ENCODE measurements around the gene APOC1. TPM values are rescaled to one million over a fixed set of nuclear protein-coding genes. Genes with fewer than 3 reads are reported as not detected.
"Not testable (repeated sequence)": the region's sequence is repeated elsewhere in the genome, so short reads cannot be mapped to it uniquely, and the experiment has no call there.

The APOC1 gene
- total RNA-seq, 1 donor from 2014 or later: 6,817 TPM

DNA sequence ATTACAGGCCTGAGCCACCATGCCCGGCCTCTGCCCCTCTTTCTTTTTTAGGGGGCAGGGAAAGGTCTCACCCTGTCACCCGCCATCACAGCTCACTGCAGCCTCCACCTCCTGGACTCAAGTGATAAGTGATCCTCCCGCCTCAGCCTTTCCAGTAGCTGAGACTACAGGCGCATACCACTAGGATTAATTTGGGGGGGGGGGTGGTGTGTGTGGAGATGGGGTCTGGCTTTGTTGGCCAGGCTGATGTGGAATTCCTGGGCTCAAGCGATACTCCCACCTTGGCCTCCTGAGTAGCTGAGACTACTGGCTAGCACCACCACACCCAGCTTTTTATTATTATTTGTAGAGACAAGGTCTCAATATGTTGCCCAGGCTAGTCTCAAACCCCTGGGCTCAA is 4.6 kb upstream of the APOC1 start:
- ATAC-seq (no peak), DNase-seq (ENCODE audit: low spot score) (no peak)

DNA sequence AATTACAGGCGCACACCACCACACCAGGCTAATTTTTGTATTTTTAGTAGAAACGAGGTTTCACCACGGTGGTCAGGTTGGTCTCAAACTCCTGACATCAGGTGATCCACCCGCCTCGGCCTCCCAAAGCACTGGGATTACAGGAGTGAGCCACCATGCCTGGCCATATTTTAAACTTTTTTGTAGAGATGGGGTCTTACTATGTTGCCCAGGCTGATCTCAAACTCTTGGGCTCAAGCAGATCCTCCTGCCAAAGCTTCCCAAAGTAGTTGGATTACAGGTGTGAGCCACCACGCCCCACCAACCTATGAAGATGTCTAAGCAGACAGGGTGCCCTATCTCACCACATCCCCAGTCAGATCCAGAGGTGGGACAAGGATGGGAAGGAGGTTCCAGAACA is 2.5 kb upstream of the APOC1 start:
- not testable (repeated sequence) for DNase-seq (ENCODE audit: low spot score); ATAC-seq

DNA sequence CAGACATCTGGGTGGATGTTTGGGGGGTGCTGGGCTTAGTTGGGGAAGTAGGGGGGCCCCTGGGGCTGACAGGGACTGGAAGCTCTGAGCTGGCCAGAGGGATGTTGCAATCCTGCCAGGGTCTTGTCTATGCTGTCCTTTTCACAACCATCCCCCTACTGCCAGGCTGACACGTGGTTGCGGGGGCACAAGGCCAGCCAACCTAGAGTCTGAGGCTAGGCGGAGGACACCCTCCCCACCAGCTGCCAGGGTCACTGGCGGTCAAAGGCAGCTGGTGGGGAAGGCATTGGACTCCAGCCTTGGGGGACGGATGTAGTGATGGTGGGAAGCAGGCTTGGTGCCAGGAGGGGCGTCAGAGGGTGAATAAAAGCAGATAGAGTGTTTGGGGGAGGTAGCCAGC is 1.6 kb upstream of the APOC1 start:
- DNase-seq (ENCODE audit: low spot score): peak; percentile 98
- peak; percentile 54 for ATAC-seq

DNA sequence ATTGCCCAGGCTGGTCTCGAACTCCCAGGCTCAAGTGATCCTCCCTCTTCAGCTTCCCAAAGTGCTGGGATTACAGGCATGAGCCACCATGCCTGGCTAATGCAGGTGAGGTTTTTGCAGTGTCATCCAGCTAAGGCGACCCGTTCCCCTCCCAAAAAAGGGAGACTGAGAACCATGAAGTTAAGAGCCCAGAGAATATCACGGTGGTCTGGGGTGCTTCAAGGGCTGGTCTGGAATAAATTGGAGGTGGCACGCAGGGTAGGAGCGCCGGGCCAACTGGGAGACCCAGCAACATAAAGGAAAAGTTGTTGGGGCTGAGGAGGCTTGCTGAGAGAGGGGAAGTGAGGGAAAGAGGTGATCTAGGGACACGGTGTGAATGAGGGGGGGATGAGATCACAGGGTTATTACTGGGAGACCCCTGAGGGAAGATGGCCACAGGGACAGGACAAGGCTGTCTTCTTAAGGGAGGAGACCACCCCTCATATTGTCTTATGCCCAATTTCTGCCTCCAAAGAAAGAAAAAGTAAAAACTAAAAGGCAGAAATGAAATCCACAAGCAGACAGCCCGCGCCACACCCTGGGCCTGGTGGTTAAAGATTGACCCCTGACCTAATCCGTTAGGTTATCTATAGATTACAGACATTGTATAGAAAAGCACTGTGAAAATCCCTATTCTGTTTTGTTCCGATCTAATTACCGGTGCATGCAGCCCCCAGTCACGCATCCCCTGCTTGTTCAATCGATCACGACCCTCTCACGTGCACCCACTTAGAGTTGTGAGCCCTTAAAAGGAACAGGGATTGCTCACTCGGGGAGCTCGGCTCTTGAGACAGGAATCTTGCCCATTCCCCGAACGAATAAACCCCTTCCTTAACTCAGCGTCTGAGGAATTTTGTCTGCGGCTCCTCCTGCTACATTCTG is 636 bp upstream of the APOC1 start:
- ATAC-seq; DNase-seq (ENCODE audit: low spot score): not testable (repeated sequence)

DNA sequence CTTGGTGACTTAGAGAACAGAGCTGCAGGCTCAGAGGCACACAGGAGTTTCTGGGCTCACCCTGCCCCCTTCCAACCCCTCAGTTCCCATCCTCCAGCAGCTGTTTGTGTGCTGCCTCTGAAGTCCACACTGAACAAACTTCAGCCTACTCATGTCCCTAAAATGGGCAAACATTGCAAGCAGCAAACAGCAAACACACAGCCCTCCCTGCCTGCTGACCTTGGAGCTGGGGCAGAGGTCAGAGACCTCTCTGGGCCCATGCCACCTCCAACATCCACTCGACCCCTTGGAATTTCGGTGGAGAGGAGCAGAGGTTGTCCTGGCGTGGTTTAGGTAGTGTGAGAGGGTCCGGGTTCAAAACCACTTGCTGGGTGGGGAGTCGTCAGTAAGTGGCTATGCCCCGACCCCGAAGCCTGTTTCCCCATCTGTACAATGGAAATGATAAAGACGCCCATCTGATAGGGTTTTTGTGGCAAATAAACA is 9.9 kb downstream of the APOC1 start:
- DNase-seq (ENCODE audit: low spot score) (peak; percentile 93), ATAC-seq (peak; percentile 66)

DNA sequence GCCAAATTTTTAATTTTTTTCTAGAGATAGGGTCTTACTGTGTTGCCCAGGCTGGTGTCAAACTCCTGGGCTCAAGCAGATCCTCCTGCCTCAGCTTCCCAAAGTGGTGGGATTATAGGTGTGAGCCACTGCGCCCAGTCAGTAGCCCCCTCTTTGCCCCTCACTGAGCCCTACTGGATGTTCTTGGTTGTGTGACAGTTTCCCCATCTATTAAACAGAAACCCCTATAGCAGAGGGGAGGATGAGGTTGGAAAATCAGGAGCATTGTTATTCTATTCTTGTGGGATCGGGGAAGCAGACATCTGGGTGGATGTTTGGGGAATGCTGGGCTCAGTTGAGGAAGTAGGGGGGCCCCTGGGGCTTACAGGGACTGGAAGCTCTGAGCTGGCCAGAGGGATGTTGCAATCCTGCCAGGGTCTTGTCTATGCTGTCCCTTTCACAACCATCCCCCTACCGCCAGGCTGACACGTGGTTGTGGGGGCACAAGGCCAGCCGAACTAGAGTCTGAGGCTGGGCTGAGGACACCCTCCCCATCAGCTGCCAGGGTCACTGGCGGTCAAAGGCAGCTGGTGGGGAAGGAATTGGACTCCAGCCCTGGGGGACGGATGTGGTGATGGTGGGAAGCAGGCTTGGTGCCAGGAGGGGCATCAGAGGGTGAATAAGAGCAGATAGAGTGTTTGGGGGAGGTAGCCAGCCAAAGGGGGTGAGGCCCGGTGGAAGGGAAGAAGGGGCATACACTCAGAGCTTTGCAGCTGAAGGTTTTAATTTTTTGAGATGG is 10.9 kb downstream of the APOC1 start:
- ATAC-seq (peak; percentile 50), DNase-seq (ENCODE audit: low spot score) (peak; percentile 98)

DNA sequence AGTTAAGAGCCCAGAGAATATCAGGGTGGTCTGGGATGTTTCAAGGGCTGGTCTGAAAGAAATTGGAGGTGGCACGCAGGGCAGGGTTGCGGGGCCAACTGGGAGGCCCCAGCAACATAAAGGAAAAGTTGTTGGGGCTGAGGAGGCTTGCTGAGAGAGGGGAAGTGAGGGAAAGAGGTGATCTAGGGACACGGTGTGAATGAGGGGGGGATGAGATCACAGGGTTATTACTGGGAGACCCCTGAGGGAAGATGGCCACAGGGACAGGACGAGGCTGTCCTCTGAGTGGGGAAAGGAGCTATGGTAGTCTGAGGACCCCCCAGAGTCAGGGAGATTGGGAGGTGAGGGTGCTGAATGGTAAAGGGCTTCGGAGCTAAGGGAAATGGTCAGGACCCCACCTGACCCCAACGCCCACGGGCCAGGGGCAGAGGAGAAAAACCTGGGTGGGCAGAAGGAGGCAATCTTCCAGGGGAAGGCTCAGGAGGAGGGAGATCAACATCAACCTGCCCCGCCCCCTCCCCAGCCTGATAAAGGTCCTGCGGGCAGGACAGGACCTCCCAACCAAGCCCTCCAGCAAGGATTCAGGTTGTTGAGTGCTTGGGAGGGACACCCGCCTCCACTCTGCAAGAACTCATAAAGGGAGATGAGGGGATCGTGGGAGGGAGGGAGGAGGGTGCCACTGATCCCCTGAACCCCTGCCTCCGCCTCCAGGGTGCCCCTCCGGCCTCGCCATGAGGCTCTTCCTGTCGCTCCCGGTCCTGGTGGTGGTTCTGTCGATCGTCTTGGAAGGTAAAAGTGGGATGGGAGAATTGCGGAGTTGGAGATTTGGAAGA is 12.1 kb downstream of the APOC1 start:
- ATAC-seq: peak; percentile 41

DNA sequence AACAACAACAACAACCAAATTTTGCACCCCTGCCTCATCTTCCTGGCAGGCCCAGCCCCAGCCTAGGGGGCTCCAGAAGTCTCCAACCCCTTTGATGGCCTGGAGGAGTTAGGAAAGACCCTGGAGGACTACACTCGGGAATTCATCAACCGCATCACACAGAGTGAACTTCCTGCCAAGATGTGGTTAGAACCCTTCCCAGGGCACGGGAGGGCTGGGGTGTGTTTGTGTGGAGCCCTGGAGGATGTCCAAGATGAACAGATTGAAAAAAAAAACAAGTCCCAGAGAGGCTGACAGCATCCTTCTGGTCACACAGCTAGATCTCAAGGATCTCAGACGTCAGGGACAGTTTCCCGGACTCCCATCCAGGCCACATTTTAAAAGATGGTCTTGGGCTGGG is 13.3 kb downstream of the APOC1 start:
- ATAC-seq (no peak), DNase-seq (ENCODE audit: low spot score) (no peak)

More for the DNA sequence above, 12.1 kb downstream of the APOC1 start:
- not testable (repeated sequence) for DNase-seq (ENCODE audit: low spot score)

DNA sequence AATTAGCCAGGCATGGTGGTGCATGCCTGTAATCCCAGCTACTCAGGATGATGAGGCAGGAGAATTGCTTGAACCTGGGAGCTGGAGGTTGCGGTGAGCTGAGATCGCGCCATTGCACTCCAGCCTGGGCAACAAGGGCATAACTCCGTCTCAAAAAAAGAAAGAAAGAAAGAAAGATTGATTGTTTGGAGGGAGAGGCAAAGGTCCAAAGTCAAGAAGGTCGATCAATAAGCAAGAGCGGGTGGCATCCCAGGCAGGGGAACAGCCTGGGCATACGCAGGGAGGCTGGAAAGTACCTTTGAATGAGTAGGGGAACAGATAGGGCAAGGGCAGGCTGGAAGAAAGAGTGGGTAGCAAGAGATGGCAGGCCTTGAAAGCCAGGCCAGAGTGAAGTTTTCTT is 15.7 kb downstream of the APOC1 start:
- ATAC-seq (peak; percentile 38), DNase-seq (ENCODE audit: low spot score) (peak; percentile 69)

DNA sequence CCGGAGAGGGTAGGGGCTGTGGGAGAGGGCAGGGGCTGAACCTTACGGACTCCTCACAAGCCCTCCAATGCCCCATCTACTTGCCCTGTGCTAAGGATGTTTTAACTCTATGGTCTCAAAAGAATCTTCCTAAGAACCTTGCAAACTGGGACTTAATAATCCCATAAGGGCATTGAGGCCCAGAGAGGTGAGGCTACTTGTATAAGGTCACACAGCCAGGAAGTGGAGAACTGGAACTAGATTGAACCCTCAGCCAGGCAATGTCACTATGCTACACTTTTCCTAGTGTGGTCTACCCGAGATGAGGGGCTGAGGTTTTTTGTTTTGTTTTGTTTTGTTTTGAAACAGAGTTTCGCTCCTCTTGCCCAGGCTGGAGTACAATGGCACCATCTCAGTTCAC is 17.1 kb downstream of the APOC1 start:
- ATAC-seq: no peak
- no peak for DNase-seq (ENCODE audit: low spot score)

DNA sequence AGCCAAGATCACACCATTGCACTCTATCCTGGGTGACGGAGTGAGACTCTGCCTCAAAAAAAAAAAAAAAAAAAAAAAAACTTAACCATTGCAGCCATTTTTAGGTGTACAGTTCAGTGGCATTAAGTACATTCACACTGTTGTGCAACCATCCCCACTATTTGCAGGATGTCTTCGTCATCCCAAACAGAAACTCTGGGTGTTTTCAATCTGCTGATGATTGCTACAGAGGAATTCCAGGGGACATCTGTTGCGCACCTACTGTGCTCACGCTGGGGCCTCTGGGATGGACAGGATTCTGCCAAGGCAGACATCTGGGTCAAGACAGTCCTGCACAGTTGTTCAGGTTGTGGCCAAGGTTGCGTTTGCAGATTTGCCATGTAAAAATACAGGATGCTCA is 25.3 kb downstream of the APOC1 start:
- DNase-seq (ENCODE audit: low spot score): peak; percentile 77
- ATAC-seq: peak; percentile 5

DNA sequence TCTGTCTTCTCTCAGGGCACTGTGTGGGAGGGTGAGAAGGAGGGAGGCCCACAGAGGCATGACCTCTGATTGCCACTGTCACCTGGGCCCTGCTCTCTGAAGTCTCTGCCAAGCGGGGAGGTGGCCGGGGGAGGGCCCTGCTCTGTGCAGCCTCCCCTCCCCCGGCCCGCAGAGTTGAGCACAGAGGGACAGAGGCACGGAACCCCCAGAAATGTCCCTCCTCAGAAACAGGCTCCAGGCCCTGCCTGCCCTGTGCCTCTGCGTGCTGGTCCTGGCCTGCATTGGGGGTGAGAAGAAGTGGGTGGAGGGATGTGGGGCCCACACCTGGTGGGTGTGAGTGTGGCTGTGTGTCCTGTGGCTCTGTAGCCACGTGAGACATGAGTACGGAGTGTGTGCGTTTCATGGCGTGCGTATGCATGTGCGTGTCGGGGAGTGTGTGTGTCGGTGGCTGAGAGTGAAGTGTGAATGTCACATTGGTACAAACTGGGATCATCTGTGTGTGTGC is 27.7 kb downstream of the APOC1 start, which contains the start of gene APOC4:
TSS of gene APOC4 (plus strand) at position 171 of the 505 bp plus-strand sequence. CDS start at position 212, 41 bp downstream.
- ATAC-seq: peak; percentile 64
- peak; percentile 92 for DNase-seq (ENCODE audit: low spot score)

DNA sequence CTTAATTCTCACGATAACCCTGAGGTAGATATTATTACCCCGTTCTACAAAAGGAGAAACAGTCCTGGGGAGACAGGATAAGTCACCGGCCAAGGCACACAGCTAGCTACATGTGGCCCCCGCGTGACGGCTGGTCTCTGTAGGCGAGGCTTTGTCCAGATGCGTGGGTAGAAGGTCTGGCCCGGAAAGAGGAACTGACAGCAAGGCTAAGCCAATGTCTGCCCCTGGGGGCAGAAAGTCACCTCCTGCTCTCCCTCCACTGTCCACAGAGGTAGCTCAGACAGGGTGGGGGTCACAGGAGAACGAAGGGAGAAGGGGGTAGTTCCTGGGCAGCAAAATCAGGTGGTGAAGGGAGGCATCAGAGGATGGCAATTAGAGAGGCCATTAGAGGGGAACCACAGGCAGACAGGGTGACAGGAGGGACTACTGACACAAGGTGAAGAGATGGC is 29.4 kb downstream of the APOC1 start:
- DNase-seq (ENCODE audit: low spot score): peak; percentile 91
- peak; percentile 33 for ATAC-seq

DNA sequence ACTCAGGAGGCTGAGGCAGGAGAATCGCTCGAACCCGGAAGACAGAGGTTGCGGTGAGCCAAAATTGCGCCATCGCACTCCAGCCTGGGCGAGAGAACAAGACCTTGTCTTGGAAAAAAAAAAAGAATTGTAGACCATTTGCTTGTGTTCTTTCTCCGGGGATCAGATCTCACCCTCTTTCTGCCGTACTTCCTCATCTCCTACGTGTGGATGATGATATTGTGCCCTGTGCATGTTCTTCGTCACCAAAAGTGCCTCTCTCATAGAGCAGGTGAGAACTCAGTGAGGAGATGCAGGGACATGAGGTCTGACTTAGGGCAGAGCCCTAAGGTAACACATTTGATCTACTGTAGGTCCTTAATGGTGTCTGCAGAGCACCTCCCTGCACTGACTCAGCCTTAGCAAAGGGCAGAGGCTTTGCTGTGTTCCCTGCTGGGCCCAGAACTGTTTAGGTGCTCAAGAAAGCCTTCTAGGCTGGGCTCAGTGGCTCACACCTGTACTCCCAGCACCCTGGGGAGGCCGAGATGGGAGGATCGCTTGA is 32.7 kb downstream of the APOC1 start:
- ATAC-seq (no peak), DNase-seq (ENCODE audit: low spot score) (no peak)

DNA sequence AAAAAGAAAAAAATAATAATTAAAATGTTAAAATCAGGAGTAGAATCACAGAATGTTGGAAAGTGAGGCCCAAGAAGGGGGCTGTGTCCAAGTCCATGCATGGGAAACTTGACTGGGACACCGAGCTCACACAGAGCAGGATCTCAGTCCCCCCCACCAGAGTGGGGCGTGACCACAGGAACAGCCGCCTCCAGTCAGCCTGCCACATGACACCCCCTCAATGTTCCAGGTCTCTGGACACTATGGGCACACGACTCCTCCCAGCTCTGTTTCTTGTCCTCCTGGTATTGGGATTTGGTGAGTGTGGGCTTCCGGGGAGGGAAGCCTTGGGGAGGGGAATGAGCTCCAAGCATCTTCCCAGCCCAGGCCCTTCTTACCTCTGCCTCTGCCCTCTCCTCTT is 33.8 kb downstream of the APOC1 start:
- no peak for DNase-seq (ENCODE audit: low spot score)
- peak; percentile 5 for ATAC-seq

DNA sequence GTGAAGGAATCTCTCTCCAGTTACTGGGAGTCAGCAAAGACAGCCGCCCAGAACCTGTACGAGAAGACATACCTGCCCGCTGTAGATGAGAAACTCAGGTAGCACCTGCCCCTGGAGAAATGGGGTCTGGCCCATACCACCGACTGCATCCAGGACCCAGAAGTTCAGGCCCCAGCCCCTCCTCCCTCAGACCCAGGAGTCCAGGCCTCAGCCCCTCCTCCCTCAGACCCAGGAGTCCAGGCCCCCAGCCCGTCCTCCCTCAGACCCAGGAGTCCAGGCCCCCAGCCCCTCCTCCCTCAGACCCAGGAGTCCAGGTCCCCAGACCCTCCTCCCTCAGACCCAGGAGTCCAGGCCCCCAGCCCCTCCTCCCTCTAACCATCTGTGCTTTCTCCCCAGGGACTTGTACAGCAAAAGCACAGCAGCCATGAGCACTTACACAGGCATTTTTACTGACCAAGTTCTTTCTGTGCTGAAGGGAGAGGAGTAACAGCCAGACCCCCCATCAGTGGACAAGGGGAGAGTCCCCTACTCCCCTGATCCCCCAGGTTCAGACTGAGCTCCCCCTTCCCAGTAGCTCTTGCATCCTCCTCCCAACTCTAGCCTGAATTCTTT is 34.5 kb downstream of the APOC1 start:
- ATAC-seq (no peak), DNase-seq (ENCODE audit: low spot score) (no peak)

DNA sequence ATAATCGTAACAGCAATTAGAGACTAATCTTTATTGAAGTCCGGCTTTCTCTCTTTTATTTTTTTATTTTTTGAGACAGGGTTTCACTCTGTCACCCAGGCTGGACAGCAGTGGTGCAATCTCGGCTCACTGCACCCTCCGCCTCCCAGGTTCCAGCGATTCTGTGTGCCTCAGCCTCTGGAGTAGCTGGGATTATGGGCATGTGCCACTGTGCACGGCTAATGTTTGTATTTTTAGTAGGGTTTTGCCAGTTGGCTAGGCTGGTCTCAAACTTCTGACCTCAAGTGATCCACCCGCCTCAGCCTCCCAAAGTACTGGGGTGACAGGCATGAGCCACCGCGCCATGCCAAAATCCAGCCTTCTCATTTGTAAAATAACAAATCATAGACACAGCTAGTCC is 35.1 kb downstream of the APOC1 start:
- DNase-seq (ENCODE audit: low spot score) (peak; percentile 65), ATAC-seq (peak; percentile 0)

DNA sequence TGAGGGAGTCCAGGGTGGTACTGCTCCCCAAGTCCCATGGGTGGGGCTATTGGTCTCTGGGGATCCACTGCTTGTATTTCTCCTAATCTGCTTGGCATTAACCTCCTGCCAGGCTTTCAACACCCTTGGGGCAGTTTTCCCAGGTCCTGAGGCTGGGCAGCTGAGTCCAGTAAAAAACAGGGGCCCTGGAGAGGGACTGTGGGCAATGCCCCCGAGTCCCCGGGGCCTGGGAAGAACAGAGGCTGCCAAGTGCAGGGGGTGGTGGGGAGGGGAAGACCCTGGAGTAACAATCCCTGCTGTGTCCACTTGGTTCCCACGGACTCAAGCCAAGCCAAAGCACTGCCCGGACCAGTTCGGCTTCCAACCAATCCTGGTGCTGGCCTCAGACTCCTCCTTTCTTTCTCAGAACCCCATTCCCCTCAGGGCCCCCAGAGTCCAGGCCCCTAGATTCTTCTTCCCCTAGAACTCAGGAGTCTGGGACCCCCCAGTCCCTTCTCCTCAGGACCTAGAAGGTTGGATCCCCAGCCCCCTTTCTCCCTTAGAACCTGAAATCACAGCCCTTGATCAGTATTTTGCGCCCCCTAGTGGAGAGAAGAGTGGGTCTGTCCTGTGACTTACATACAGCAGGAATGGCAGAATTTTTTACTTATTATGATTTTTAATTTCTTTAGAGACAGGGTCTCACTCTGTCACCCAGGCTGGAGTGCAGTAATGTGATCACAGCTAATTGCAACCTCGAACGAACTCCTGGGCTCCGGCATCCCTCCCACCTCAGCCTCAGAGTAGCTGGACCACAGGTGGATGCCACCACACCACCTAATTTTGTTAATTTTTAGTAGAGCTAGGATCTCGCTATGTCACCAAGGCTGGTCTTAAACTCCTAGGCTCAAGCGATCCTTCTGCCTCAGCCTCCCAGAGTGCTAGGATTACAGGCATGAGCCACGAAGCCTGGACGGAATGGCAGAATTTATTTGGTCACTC is 37.1 kb downstream of the APOC1 start:
- ATAC-seq (peak; percentile 43), DNase-seq (ENCODE audit: low spot score) (peak; percentile 82)

Data from left lobe of liver (tissue), 2 donors.